Ishikawa (cell line): Measurements from ENCODE around the gene CEP41.

ENCODE experiments used
- CEBPB ChIP-seq: IDR thresholded peaks from 2 replicates; pipeline ENCODE4 v1.6.1; 2012
- EGR1 ChIP-seq: IDR thresholded peaks from 2 replicates; pipeline ENCODE4 v1.6.1; 2012
- EP300 ChIP-seq: IDR thresholded peaks from 2 replicates; pipeline ENCODE4 v1.6.1; 2012; ENCODE audit warnings: borderline replicate concordance
- MAX ChIP-seq: IDR thresholded peaks from 2 replicates; pipeline ENCODE4 v1.6.1; 2012
- RAD21 ChIP-seq: IDR thresholded peaks from 2 replicates; pipeline ENCODE4 v1.6.1; 2012; ENCODE audit warnings: low read depth
- TAF1 ChIP-seq: IDR thresholded peaks from 2 replicates; pipeline ENCODE4 v1.6.1; 2012; ENCODE audit warnings: low read depth, mild to moderate bottlenecking
- TCF12 ChIP-seq: IDR thresholded peaks from 2 replicates; pipeline ENCODE4 v1.6.1; 2012; ENCODE audit warnings: low read depth

- no peak for TF ChIP-seq RAD21
- no peak for TF ChIP-seq CEBPB
- TF ChIP-seq TCF12 = no peak
- no peak for TF ChIP-seq EGR1
- no peak for TF ChIP-seq EP300
- TF ChIP-seq MAX = no peak
- TF ChIP-seq TAF1 = no peak
These were observed 46.2 kb downstream of the CEP41 start for GRCh38 chr7:130394421-130395195.
